ENCODE results near the gene TFDP2.
"Not testable (repeated sequence)": the region's sequence is repeated elsewhere in the genome, so short reads cannot be mapped to it uniquely, and the experiment has no call there.

Gene TFDP2

GRCh38 chr3:142137089-142137488 is 12.3 kb downstream of the TFDP2 start:
- not testable (repeated sequence) for H4K20me1 ChIP-seq (ENCODE audit: insufficient read depth, low read length, poor library complexity, severe bottlenecking); H3K36me3 ChIP-seq (ENCODE audit: insufficient read depth, low read length); H3K4me2 ChIP-seq (ENCODE audit: low read depth, low read length, poor library complexity, severe bottlenecking); H3K9me2 ChIP-seq (replicated peaks; ENCODE audit: low read depth, low read length); H3K27me3 ChIP-seq (ENCODE audit: insufficient read depth, low read length, poor library complexity, severe bottlenecking); H3K9ac ChIP-seq (ENCODE audit: low read depth, low read length, poor library complexity, severe bottlenecking); H3K4me1 ChIP-seq (ENCODE audit: insufficient read depth, low read length, poor library complexity, severe bottlenecking); H3K9me3 ChIP-seq (ENCODE audit: insufficient read depth, low read depth, low read length); H2AFZ ChIP-seq (ENCODE audit: low read length); H3K4me3 ChIP-seq (ENCODE audit: low read length, poor library complexity, severe bottlenecking); H3F3A ChIP-seq (ENCODE audit: low read depth)
- peaks cover 13% of the 10 kb centered on the region for H3K79me2 ChIP-seq (ENCODE audit: insufficient read depth, low read length)

DNA sequence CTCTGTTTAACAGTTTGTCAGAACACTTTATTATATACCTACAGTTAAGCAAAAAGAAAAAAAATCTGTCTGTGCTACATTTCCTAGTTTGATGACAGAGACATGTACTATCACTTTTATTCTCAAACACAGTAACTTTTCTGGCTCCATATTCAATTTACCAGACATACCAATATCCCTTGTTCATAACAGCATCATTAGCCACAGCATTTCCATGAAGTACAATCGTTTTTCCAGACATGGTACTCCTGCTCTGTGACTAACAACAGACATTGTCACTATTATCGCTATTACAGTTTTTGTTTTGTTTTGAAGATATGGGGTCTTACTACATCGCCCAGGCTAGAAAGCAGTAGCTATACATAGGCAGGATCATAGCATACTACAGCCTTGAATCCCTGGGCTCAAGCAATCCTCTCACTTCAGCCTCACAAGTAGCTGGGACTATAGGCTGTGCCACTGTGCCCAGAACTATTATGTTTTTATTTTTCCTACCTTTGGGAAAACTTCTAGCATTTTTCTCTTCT is 14.5 kb downstream of the TFDP2 start:
- H3F3A ChIP-seq (ENCODE audit: low read depth), result no peaks in the 10 kb centered on the region
- H3K36me3 ChIP-seq (ENCODE audit: insufficient read depth, low read length), result no peaks in the 10 kb centered on the region
- no peaks in the 10 kb centered on the region for H3K9me2 ChIP-seq (replicated peaks; ENCODE audit: low read depth, low read length)
- H3K9ac ChIP-seq (ENCODE audit: low read depth, low read length, poor library complexity, severe bottlenecking), result no peak overlapping the region
- no peaks in the 10 kb centered on the region for H4K20me1 ChIP-seq (ENCODE audit: insufficient read depth, low read length, poor library complexity, severe bottlenecking)
- H3K79me2 ChIP-seq (ENCODE audit: insufficient read depth, low read length), result peaks cover 12% of the 10 kb centered on the region
- no peak overlapping the region for H3K4me2 ChIP-seq (ENCODE audit: low read depth, low read length, poor library complexity, severe bottlenecking)
- no peaks in the 10 kb centered on the region for H3K9me3 ChIP-seq (ENCODE audit: insufficient read depth, low read depth, low read length)
- H3K27me3 ChIP-seq (ENCODE audit: insufficient read depth, low read length, poor library complexity, severe bottlenecking), result no peaks in the 10 kb centered on the region
- H3K4me1 ChIP-seq (ENCODE audit: insufficient read depth, low read length, poor library complexity, severe bottlenecking), result no peaks in the 10 kb centered on the region
- TF ChIP-seq CTCF (conservative IDR thresholded peaks at IDR 0.05; ENCODE audit: low read length), result no peak
- TF ChIP-seq EZH2phosphoT487 (IDR thresholded peaks at IDR 0.05; ENCODE audit: borderline replicate concordance), result no peak
- H2AFZ ChIP-seq (ENCODE audit: low read length), result no peak overlapping the region
- no peak overlapping the region for H3K4me3 ChIP-seq (ENCODE audit: low read length, poor library complexity, severe bottlenecking)

GRCh38 chr3:142129516-142130171 is 19.7 kb downstream of the TFDP2 start:
- H3K79me2 ChIP-seq (ENCODE audit: insufficient read depth, low read length), result peaks cover 20% of the 10 kb centered on the region
- TF ChIP-seq CTCF (conservative IDR thresholded peaks at IDR 0.05; ENCODE audit: low read length) (no peak), EZH2phosphoT487 (IDR thresholded peaks at IDR 0.05; ENCODE audit: borderline replicate concordance) (no peak)

More at GRCh38 chr3:142129516-142130171, 19.7 kb downstream of the TFDP2 start:
- Histone ChIP-seq H2AFZ (ENCODE audit: low read length) (no peak overlapping the region), H3F3A (ENCODE audit: low read depth) (no peaks in the 10 kb centered on the region; the same call in 1 of the 2 replicates), H3K4me3 (ENCODE audit: low read length, poor library complexity, severe bottlenecking) (no peak overlapping the region), H3K4me1 (ENCODE audit: insufficient read depth, low read length, poor library complexity, severe bottlenecking) (peaks cover 9% of the 10 kb centered on the region), H4K20me1 (ENCODE audit: insufficient read depth, low read length, poor library complexity, severe bottlenecking) (no peaks in the 10 kb centered on the region), H3K36me3 (ENCODE audit: insufficient read depth, low read length) (no peaks in the 10 kb centered on the region), H3K9me3 (ENCODE audit: insufficient read depth, low read depth, low read length) (no peaks in the 10 kb centered on the region), H3K9ac (ENCODE audit: low read depth, low read length, poor library complexity, severe bottlenecking) (no peak overlapping the region), H3K9me2 (replicated peaks; ENCODE audit: low read depth, low read length) (no peaks in the 10 kb centered on the region), H3K4me2 (ENCODE audit: low read depth, low read length, poor library complexity, severe bottlenecking) (no peak overlapping the region), H3K27me3 (ENCODE audit: insufficient read depth, low read length, poor library complexity, severe bottlenecking) (no peaks in the 10 kb centered on the region)

All from Loucy (cell line).